ENCODE measurements around the gene FES.
"Not testable (repeated sequence)": the region's sequence is repeated elsewhere in the genome, so short reads cannot be mapped to it uniquely, and the experiment has no call there.

Gene FES

DNA sequence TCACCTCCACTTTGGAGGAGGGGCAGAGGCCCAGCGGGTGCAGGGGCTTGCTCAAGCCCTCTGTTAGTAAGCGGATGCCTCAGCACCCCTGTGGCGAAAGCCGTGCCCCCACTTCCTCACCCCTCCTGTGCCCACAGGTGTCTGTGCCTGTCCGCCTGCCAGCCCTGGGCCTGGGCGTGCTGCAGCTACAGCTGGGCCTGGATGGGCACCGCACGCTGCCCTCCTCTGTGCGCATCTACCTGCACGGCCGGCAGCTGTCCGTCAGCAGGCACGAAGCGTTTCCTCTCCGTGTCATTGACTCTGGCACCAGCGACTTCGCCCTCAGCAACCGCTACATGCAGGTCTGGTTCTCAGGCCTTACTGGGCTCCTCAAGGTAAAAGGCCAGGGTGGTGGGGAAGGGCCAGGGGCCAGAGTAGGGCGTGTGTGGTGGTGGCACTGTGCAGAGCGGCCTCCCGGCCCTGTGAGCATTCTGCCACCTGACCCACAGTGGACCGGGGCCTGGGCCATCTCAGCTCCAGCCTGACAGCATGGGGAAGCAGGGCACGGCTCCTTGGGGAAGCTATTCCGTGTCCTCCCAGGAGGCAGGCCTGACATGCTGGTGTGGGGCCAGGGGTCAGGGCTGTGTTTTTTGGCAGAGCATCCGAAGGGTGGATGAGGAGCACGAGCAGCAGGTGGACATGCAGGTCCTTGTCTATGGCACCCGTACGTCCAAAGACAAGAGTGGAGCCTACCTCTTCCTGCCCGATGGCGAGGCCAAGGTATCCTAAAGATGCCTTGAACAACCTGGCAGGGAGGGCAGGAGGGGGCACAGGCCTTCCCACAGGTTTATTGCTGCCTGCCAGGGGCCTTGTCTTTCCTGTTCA is 27.8 kb downstream of the FES start:
- DNase-seq, result no peak

GRCh38 chr15:90912770-90913075 is 28.4 kb downstream of the FES start:
- DNase-seq, result no peak

- no peak for DNase-seq
These were observed 29.2 kb downstream of the FES start for GRCh38 chr15:90913398-90913944.

DNA sequence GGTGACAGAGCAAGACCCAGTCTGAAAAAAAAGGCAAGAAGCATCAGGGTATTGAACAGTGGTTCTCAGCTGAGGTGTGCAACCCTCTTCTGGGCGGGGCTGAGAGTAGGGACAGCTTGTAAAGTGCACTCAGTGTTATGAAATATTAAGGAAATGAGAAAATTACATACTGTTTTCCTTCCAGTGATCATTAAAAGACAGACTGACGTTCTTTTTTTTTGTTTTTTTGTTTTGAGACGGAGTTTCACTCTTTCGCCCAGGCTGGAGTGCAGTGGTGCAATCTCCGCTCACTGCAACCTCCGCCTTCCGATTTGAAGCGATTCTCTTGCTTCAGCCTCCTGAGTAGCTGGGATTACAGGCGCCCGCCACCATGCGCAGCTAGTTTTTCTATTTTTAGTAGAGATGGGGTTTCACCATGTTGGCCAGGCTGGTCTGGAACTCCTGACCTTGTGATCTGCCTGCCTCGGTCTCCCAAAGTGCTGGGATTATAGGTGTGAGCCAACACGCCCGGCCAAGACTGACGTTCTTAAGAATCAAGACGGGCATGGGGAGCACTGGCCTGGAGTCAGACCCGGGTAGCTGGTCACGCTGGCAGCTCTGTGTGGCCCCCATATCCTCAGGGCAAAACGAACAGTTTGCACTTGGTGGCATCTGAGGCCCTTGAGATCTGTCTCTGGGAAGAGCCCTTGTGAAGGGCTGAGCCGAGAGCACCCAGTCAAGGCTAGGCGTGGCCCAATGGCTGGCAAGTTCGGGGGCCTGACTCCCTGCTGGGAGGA is 30.2 kb downstream of the FES start:
- no peak for DNase-seq

GRCh38 chr15:90915216-90915807 is 31.0 kb downstream of the FES start:
- no peak for DNase-seq

- no peak for DNase-seq
These were observed 31.6 kb downstream of the FES start for GRCh38 chr15:90915808-90916440.

DNA sequence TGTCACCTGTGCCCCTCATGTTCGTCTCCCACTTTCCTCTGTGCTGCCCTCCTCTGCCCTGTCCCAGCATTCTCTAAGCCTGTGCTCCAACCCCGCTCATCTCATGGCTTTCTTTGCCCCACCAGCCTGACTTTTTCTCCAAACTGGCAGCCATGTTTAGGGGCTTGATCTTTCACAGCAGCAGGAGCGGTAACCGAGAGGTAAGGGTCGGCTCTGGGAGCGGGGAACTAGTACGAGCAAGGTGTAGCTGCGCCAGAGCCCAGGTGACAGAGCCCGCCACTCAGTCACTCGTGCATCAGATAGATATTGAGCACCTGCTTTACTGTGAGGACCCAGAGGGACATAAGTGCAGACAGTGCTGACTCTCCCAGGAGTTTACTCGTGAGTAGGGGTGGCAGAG is 32.2 kb downstream of the FES start:
- DNase-seq, result no peak

DNA sequence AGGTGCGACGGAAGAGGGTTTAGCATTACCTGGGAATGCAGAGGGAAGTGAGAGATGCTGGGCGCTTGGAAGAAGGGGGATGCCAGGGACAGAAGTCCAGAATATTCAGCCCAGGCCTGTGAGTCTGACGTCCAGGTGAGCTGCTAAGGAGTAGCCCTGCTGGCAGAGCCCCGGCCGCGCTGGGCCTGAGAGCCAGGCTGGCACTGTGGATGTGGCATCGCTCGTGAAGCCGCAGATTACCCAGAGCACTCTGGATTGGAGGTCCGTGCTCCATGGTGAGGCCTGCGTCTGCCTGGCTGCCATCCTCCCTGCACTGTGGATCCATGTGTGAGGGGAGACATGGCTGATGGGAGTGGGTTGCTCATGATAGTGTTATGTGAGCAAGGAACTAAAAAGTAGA is 33.3 kb downstream of the FES start:
- no peak for DNase-seq

DNA sequence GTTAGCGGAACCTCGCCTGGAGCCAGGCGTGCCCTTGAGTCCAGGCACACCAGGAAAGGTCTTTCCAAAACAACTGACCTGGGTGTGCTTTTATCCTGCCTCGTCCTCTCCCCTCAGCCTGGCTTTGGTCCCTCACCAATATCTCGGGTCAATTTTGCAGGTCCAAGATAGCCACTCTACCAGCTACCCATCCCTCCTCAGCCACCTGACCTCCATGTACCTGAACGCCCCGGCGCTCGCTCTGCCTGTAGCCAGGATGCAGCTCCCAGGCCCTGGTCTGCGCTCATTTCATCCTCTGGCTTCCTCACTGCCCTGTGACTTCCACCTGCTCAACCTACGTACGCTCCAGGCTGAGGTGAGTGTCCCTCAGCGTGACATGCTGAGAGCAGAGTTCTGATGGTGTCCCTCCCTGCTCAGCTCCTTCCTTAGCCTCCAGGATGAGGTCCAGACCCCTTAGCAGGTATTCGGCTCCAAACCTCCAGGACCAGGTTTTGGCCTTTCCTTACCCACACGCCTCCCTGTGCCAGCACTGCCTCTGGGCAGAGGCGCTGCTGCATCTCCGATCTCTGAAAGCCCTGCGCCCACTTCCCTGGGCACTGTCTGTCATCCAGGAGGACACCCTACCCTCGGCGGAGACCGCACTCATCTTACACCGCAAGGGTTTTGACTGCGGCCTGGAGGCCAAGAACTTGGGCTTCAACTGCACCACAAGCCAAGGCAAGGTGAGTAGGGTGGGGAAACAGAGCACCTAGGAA is 33.9 kb downstream of the FES start:
- DNase-seq, result no peak

- no peak for DNase-seq
These were observed 34.5 kb downstream of the FES start for GRCh38 chr15:90918835-90919234.

DNA sequence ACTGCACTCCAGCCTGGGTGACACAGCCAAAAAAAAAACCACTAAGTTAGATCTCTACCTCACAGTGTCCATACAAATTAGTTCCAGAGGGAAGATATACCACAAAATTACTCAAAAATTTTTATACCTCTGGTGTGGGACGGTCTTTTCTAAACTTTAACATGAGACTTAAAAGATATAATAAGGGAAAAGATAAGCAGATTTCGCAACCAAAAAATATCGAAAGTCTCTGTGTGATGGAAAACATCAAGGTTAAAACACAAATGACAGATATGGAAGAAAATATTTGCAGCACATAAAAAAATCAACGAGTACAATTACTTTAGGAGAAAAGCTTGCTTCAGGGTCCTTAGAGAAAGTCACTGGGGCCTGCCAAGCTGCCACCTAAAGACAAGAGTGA is 37.6 kb downstream of the FES start:
- DNase-seq, result no peak

DNA sequence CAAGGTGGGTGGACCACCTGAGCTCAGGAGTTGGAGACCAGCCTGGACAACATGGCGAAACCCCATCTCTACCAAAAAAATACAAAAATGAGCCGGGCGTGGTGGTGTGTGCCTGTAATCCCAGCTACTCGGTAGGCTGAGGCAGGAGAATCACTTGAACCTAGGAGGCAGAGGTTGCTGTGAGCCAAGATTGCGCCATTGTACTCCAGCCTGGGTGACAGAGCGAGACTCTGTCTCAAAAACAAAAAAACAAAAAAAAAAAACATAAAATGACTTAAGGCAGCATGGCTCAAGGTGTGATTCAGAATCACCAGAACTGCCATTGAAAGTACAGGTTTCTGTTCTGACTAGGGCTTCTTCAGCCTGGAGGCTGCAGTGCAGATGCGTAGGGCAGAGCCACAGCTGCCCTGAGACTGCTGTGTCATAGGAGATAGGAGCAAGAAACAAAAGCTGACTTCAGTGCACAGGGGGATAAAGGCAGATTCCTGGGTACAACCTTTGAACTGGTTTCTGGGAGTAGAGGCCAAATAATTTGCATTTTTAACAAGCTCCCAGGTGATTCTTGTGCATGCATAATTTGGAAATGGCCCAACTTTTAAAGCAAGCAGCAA is 38.5 kb downstream of the FES start:
- peak in 1 of 5 experiments; percentile 80 for DNase-seq

DNA sequence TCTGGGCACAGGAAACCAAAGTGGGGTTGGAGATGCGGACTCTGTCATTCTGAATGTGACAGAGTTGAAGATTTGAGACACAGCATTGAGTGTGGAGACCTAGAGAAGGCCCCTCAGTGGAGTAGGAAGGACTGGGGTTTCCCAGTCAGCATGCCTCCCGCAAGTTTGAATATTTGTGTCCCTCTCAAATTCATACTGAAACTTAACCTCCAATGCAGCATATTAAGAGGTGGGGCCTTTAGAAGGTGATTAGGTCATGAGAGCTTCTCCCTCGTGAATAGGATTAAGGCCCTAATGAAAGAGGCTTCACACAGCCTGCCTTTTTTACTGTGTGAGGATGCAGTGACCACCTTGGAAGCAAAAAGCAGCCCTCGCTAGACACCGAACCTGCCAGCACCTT is 40.1 kb downstream of the FES start:
- peak in 1 of 5 experiments; percentile 61 for DNase-seq

DNA sequence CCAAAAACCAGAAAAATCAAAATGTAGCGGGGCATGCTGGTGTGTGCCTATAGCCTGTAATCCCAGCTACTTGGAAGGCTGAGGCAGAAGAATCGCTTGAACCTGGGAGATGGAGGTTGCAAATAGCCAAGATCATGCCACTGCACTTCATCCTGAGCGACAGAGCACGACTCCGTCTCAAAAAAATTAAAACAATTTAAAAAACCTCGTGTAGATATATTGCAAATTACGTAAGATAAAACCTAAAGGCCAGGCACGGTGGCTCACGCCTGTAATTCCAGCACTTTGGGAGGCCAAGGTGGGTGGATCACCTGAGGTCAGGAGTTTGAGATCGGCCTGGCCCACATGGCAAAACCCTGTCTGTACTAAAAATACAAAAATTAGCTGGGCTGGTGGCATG is 42.5 kb downstream of the FES start:
- DNase-seq, result not testable (repeated sequence)

DNA sequence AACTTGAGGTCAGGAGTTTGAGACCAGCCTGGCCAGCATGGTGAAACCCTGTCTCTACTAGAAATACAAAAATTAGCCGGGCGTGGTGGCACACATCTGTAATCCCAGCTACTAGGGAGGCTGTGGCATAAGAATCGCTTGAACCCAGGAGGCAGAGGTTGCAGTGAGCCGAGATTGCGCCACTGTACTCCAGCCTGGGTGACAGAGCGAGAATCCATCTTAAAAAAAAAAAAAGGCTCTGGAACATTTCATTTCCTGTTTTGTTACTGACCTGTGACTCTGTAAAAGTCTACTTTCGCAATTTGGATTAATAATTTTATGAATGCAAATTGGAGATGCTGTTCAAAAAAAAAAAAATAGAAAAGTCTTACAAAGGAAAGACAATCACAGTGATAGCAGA is 43.8 kb downstream of the FES start:
- not testable (repeated sequence) for DNase-seq

GRCh38 chr15:90929246-90930019 is 45.1 kb downstream of the FES start:
- DNase-seq, result peak in 1 of 5 experiments; percentile 34

GRCh38 chr15:90930861-90931574 is 46.7 kb downstream of the FES start:
- peak in 1 of 5 experiments; percentile 24 for DNase-seq

DNA sequence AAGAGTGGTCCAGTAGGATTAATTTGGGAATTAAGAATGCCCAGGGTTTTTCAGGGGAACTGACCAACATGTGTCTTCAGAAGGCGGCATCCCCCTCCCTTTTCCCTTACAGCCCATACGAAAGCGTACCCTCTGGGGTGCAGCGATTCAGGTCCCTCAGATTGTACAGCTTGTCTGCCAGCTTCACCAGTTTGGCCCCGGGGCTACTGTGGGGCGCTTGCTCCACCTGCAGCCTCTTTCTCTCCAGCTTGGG is 47.2 kb downstream of the FES start:
- DNase-seq, result no peak

DNA sequence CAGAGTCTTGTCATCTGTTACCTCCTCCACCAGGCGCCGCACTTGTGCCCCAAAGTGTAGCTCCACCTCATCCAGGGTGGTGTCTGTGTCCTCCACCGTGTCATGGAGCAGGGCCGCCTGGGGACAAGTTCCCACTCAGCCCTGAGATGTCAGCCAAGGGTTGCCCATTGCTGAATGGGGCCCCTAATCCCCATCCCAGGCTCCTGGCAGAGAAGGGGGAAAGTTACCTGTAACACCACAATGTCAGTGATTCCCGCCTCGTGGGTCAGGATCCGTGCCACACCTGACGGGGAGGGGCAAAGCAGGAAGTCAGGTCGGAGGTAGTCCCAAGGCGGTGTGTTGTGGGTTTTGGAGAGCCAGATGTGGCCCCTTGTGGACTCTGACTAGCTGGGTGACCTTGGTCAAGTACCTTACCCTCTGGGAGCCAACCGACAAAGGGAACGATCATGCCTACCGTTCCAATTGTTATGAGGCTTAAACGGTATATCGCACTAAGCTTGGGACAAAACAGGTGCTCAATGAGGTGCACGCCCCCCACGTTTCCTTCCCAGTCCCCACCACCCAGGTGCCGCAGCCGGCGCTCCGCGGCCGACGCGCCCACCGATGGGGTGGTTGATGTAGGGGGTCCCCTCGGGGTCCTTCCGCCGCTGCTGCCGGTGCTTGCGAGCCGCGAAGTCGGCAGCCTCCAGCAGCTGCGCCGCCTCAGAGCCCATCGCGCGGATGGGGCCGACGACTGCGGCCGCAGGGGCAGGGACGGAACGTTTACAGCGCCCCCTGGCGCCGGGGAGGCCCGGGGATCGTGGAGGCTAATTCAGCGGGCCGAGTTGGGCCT is 47.7 kb downstream of the FES start, which contains the start of gene HDDC3:
TSS of gene HDDC3 (minus strand) at position 722 of the 832 bp plus-strand sequence. CDS start at position 713, 9 bp downstream.
- DNase-seq, result peak; percentile 76 to 95 (median 84)

- DNase-seq, result no peak
These were observed 48.3 kb downstream of the FES start for GRCh38 chr15:90932660-90932991.

All from T-helper 2 cell (primary cell).